ENCODE results near the gene IL1RL1.

Gene IL1RL1

DNA sequence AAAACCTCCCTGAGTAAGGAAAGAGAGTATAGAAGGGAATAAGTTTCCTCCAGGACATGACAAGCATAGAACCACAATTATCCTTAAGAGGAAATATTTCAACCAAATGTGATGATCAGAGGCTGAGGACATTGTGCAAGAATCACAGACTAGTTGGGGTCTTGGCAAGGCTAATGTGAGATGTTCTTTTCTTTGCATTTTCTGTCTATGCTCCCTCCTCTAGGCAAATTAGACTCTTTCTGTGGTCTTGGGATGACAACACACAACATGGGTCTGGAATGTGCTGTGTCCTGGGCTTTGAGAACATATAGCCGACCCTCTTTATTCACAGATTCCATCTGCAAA, 32.0 kb upstream of the IL1RL1 start:
- Histone ChIP-seq H3K79me1 (ENCODE audit: low read depth, low read length) (no peaks in the 10 kb centered on the region), H3K18ac (ENCODE audit: low read length) (no peak overlapping the region), H3K9me3 (replicated peaks in 1 of 2; ENCODE audit: control insufficient read depth in 2 of 2, insufficient read depth in 1 of 2, low read depth in 1 of 2, low read length in 2 of 2) (no peaks in the 10 kb centered on the region), H4K91ac (ENCODE audit: low read depth, low read length, poor library complexity) (no peak overlapping the region), H2BK5ac (ENCODE audit: low read length) (no peak overlapping the region), H3K27me3 (ENCODE audit: control insufficient read depth in 3 of 3, insufficient read depth in 3 of 3, low read depth in 1 of 3, low read length in 3 of 3) (no peaks in the 10 kb centered on the region), H3K27ac (replicated peaks; ENCODE audit: low read length) (no peak overlapping the region), H3K9ac (ENCODE audit: low read depth, low read length, poor library complexity) (no peak overlapping the region), H3K4me1 (ENCODE audit: control insufficient read depth in 2 of 2, insufficient read depth in 1 of 2, low read depth in 1 of 2, low read length in 2 of 2) (peaks cover 0 to 17% of the 10 kb centered on the region in 2 donors), H2BK120ac (ENCODE audit: low read depth, low read length) (no peak overlapping the region), H3K23ac (ENCODE audit: low read depth, low read length, poor library complexity) (no peak overlapping the region), H3K14ac (ENCODE audit: low read length) (no peak overlapping the region), H2AK5ac (ENCODE audit: low read depth, low read length) (no peak overlapping the region), H3K4me3 (ENCODE audit: low read length in 2 of 2) (no peak overlapping the region), H2AFZ (ENCODE audit: low read length) (no peak overlapping the region), H2BK12ac (ENCODE audit: low read length) (no peak overlapping the region), H2BK15ac (ENCODE audit: low read length) (no peak overlapping the region), H3K4me2 (ENCODE audit: insufficient read depth, low read length, poor library complexity, severe bottlenecking) (no peak overlapping the region), H4K8ac (ENCODE audit: low read depth, low read length) (no peak overlapping the region), H3K4ac (ENCODE audit: low read length) (no peak overlapping the region), H3K36me3 (replicated peaks in 1 of 2; ENCODE audit: control insufficient read depth in 2 of 2, insufficient read depth in 2 of 2, low read length in 2 of 2) (no peaks in the 10 kb centered on the region)
- no CpG with 5 or more reads among the region's 1 CpG for WGBS, 2 donors (ENCODE audit: extremely low coverage in 2 of 2, insufficient read length in 2 of 2, insufficient replicate concordance in 1 of 2)
- no peak for DNase-seq (ENCODE audit: low spot score)

DNA sequence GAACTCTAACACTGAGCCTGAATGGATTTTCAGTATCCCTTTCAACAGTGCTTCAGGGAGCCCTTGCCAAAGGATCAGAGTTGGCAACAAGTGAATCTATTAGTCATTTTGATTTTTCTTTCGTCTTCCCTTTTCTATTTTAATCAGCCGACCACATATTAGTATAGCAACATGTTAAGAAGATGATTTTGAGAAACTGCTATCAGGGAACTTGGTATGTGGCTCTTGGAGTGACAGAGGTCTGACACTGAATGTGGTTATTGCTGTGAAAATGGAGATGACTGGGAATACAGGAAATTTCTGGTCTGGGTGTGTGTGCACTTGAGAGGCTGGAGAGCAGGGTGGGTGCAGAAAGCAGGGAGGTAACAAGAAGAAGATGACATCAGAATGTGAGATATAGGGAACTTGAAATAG, 28.7 kb upstream of the IL1RL1 start:
- H2BK15ac ChIP-seq (ENCODE audit: low read length) = no peak overlapping the region
- no peak overlapping the region for H3K9ac ChIP-seq (ENCODE audit: low read depth, low read length, poor library complexity)
- no peak overlapping the region for H3K14ac ChIP-seq (ENCODE audit: low read length)
- H2BK5ac ChIP-seq (ENCODE audit: low read length) = no peak overlapping the region
- H3K79me1 ChIP-seq (ENCODE audit: low read depth, low read length) = no peaks in the 10 kb centered on the region
- H2AFZ ChIP-seq (ENCODE audit: low read length) = no peak overlapping the region
- no peak for DNase-seq (ENCODE audit: low spot score)
- no peaks in the 10 kb centered on the region for H3K27me3 ChIP-seq (ENCODE audit: control insufficient read depth in 3 of 3, insufficient read depth in 3 of 3, low read depth in 1 of 3, low read length in 3 of 3)
- H3K4me3 ChIP-seq (ENCODE audit: low read length in 2 of 2) = no peak overlapping the region
- no peak overlapping the region for H2AK5ac ChIP-seq (ENCODE audit: low read depth, low read length)
- WGBS, 2 donors (ENCODE audit: extremely low coverage in 2 of 2, insufficient read length in 2 of 2, insufficient replicate concordance in 1 of 2) = no CpG with 5 or more reads among the region's 2 CpGs
- no peak overlapping the region for H3K4me2 ChIP-seq (ENCODE audit: insufficient read depth, low read length, poor library complexity, severe bottlenecking)
- H3K4me1 ChIP-seq (ENCODE audit: control insufficient read depth in 2 of 2, insufficient read depth in 1 of 2, low read depth in 1 of 2, low read length in 2 of 2) = peaks cover 0 to 13% of the 10 kb centered on the region in 2 donors
- H3K23ac ChIP-seq (ENCODE audit: low read depth, low read length, poor library complexity) = no peak overlapping the region
- no peak overlapping the region for H4K91ac ChIP-seq (ENCODE audit: low read depth, low read length, poor library complexity)
- H3K18ac ChIP-seq (ENCODE audit: low read length) = no peak overlapping the region
- no peaks in the 10 kb centered on the region for H3K9me3 ChIP-seq (replicated peaks in 1 of 2; ENCODE audit: control insufficient read depth in 2 of 2, insufficient read depth in 1 of 2, low read depth in 1 of 2, low read length in 2 of 2)
- no peak overlapping the region for H2BK120ac ChIP-seq (ENCODE audit: low read depth, low read length)
- no peak overlapping the region for H2BK12ac ChIP-seq (ENCODE audit: low read length)
- H3K27ac ChIP-seq (replicated peaks; ENCODE audit: low read length) = no peak overlapping the region
- H3K4ac ChIP-seq (ENCODE audit: low read length) = no peak overlapping the region
- no peaks in the 10 kb centered on the region for H3K36me3 ChIP-seq (replicated peaks in 1 of 2; ENCODE audit: control insufficient read depth in 2 of 2, insufficient read depth in 2 of 2, low read length in 2 of 2)
- H4K8ac ChIP-seq (ENCODE audit: low read depth, low read length) = no peak overlapping the region

- WGBS, 2 donors (ENCODE audit: extremely low coverage in 2 of 2, insufficient read length in 2 of 2, insufficient replicate concordance in 1 of 2) = 80 to 100% methylated on average over 1 of the region's 1 CpG
- no peak overlapping the region for H2BK12ac ChIP-seq (ENCODE audit: low read length)
Measured at GRCh38 chr2:102283996-102284395, 27.4 kb upstream of the IL1RL1 start.

DNA sequence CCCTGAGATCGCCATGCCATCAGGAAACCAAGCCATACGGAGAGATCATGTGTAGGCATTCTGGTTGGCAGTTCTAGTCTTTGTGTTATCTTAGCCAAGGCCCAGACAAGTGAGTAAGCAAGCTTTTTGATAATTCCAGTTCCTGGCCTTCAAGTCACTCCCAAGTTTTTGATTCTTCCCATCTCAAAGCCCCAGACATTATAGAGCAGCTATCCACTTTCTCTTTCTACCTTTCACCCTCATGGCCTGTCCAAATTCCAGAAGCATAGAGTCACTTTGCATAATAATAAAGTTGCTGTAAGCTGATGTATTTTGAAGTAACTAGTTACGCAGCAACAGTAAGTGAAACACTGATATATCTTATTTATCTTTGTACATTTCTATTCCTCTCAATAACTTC, 26.8 kb upstream of the IL1RL1 start:
- no CpG with 5 or more reads among the region's 3 CpGs for WGBS, 2 donors (ENCODE audit: extremely low coverage in 2 of 2, insufficient read length in 2 of 2, insufficient replicate concordance in 1 of 2)
- Histone ChIP-seq H3K9me3 (replicated peaks in 1 of 2; ENCODE audit: control insufficient read depth in 2 of 2, insufficient read depth in 1 of 2, low read depth in 1 of 2, low read length in 2 of 2) (no peaks in the 10 kb centered on the region), H3K14ac (ENCODE audit: low read length) (no peak overlapping the region), H3K79me1 (ENCODE audit: low read depth, low read length) (no peaks in the 10 kb centered on the region), H3K4me2 (ENCODE audit: insufficient read depth, low read length, poor library complexity, severe bottlenecking) (no peak overlapping the region), H4K8ac (ENCODE audit: low read depth, low read length) (no peak overlapping the region), H3K18ac (ENCODE audit: low read length) (no peak overlapping the region), H3K4me1 (ENCODE audit: control insufficient read depth in 2 of 2, insufficient read depth in 1 of 2, low read depth in 1 of 2, low read length in 2 of 2) (peaks cover 0 to 2% of the 10 kb centered on the region in 2 donors), H3K9ac (ENCODE audit: low read depth, low read length, poor library complexity) (no peak overlapping the region), H2AFZ (ENCODE audit: low read length) (no peak overlapping the region), H3K23ac (ENCODE audit: low read depth, low read length, poor library complexity) (no peak overlapping the region), H2BK120ac (ENCODE audit: low read depth, low read length) (no peak overlapping the region), H3K4ac (ENCODE audit: low read length) (no peak overlapping the region), H3K4me3 (ENCODE audit: low read length in 2 of 2) (no peak overlapping the region), H2BK5ac (ENCODE audit: low read length) (no peak overlapping the region), H2BK15ac (ENCODE audit: low read length) (no peak overlapping the region), H4K91ac (ENCODE audit: low read depth, low read length, poor library complexity) (no peak overlapping the region), H2BK12ac (ENCODE audit: low read length) (no peak overlapping the region), H2AK5ac (ENCODE audit: low read depth, low read length) (no peak overlapping the region), H3K36me3 (replicated peaks in 1 of 2; ENCODE audit: control insufficient read depth in 2 of 2, insufficient read depth in 2 of 2, low read length in 2 of 2) (no peaks in the 10 kb centered on the region), H3K27ac (replicated peaks; ENCODE audit: low read length) (no peak overlapping the region), H3K27me3 (ENCODE audit: control insufficient read depth in 3 of 3, insufficient read depth in 3 of 3, low read depth in 1 of 3, low read length in 3 of 3) (no peaks in the 10 kb centered on the region)
- no peak for DNase-seq (ENCODE audit: low spot score)

More at GRCh38 chr2:102283996-102284395, 27.4 kb upstream of the IL1RL1 start:
- Histone ChIP-seq H3K23ac (ENCODE audit: low read depth, low read length, poor library complexity) (no peak overlapping the region), H3K9me3 (replicated peaks in 1 of 2; ENCODE audit: control insufficient read depth in 2 of 2, insufficient read depth in 1 of 2, low read depth in 1 of 2, low read length in 2 of 2) (no peaks in the 10 kb centered on the region), H3K4ac (ENCODE audit: low read length) (no peak overlapping the region), H3K9ac (ENCODE audit: low read depth, low read length, poor library complexity) (no peak overlapping the region), H3K4me3 (ENCODE audit: low read length in 2 of 2) (no peak overlapping the region), H3K18ac (ENCODE audit: low read length) (no peak overlapping the region), H2BK15ac (ENCODE audit: low read length) (no peak overlapping the region), H3K36me3 (replicated peaks in 1 of 2; ENCODE audit: control insufficient read depth in 2 of 2, insufficient read depth in 2 of 2, low read length in 2 of 2) (no peaks in the 10 kb centered on the region), H3K79me1 (ENCODE audit: low read depth, low read length) (no peaks in the 10 kb centered on the region), H3K27me3 (ENCODE audit: control insufficient read depth in 3 of 3, insufficient read depth in 3 of 3, low read depth in 1 of 3, low read length in 3 of 3) (no peaks in the 10 kb centered on the region), H2BK5ac (ENCODE audit: low read length) (no peak overlapping the region), H3K4me2 (ENCODE audit: insufficient read depth, low read length, poor library complexity, severe bottlenecking) (no peak overlapping the region), H2BK120ac (ENCODE audit: low read depth, low read length) (no peak overlapping the region), H4K91ac (ENCODE audit: low read depth, low read length, poor library complexity) (no peak overlapping the region), H3K14ac (ENCODE audit: low read length) (no peak overlapping the region), H4K8ac (ENCODE audit: low read depth, low read length) (no peak overlapping the region), H2AK5ac (ENCODE audit: low read depth, low read length) (no peak overlapping the region), H2AFZ (ENCODE audit: low read length) (no peak overlapping the region), H3K4me1 (ENCODE audit: control insufficient read depth in 2 of 2, insufficient read depth in 1 of 2, low read depth in 1 of 2, low read length in 2 of 2) (peaks cover 0 to 7% of the 10 kb centered on the region in 2 donors), H3K27ac (replicated peaks; ENCODE audit: low read length) (no peak overlapping the region)
- no peak for DNase-seq (ENCODE audit: low spot score)

Data from neuronal stem cell (in vitro differentiated cells).